ENCODE results near the gene DYSF.

- TF ChIP-seq ARNT (IDR thresholded peaks at IDR 0.05) (no peak), SP1 (IDR thresholded peaks at IDR 0.05) (no peak), NFRKB (IDR thresholded peaks at IDR 0.05) (no peak), PKNOX1 (IDR thresholded peaks at IDR 0.05) (no peak), ELF4 (IDR thresholded peaks at IDR 0.05) (no peak), FOXA1 (IDR thresholded peaks at IDR 0.05) (no peak), FOXM1 (IDR thresholded peaks at IDR 0.05; ENCODE audit: borderline replicate concordance) (no peak), BHLHE40 (IDR thresholded peaks at IDR 0.05; ENCODE audit: borderline replicate concordance) (no peak), SUZ12 (IDR thresholded peaks at IDR 0.05) (no peak), HDGF (IDR thresholded peaks at IDR 0.05; ENCODE audit: borderline replicate concordance) (no peak), L3MBTL2 (conservative IDR thresholded peaks at IDR 0.05) (no peak), FOXK2 (IDR thresholded peaks at IDR 0.05) (no peak), ZNF384 (IDR thresholded peaks at IDR 0.05) (no peak), LEF1 (IDR thresholded peaks at IDR 0.05; ENCODE audit: borderline replicate concordance) (no peak)
Observed at GRCh38 chr2:71635798-71636197, 182.4 kb downstream of the DYSF start.
